GM19328 (cell line): ENCODE data around the gene FNTB.

Experiments used
- ATAC-seq: cut with Tn5 transposase; IDR thresholded peaks from one replicate; pipeline ENCODE4 v1.9.1; 2021; ENCODE audit warnings: mild to moderate bottlenecking, moderate library complexity; ENCODE audit not compliant: unreplicated experiment

Gene FNTB

GRCh38 chr14:65044596-65044959 lies 57.9 kb downstream of the FNTB start:
- no peak for ATAC-seq

- no peak for ATAC-seq
Observed at GRCh38 chr14:65045006-65045405, 58.3 kb downstream of the FNTB start.

GRCh38 chr14:65045709-65046108 lies 59.0 kb downstream of the FNTB start:
- ATAC-seq: no peak

- no peak for ATAC-seq
Observed at GRCh38 chr14:65052832-65053231, 66.1 kb downstream of the FNTB start.

- no peak for ATAC-seq
Observed at GRCh38 chr14:65053466-65053865, 66.8 kb downstream of the FNTB start.

GRCh38 chr14:65054471-65055085 lies 67.9 kb downstream of the FNTB start:
- ATAC-seq: no peak

- no peak for ATAC-seq
Observed at GRCh38 chr14:65057695-65058094, 71.0 kb downstream of the FNTB start.

GRCh38 chr14:65062096-65063075 lies 75.7 kb downstream of the FNTB start:
- ATAC-seq: no peak

GRCh38 chr14:65065719-65066118 lies 79.0 kb downstream of the FNTB start:
- ATAC-seq: no peak

GRCh38 chr14:65069874-65070413 lies 83.2 kb downstream of the FNTB start:
- no peak for ATAC-seq

GRCh38 chr14:65070471-65070976 lies 83.8 kb downstream of the FNTB start:
- ATAC-seq: no peak

- no peak for ATAC-seq
Observed at GRCh38 chr14:65071544-65071943, 84.8 kb downstream of the FNTB start.

- ATAC-seq: no peak
Observed at GRCh38 chr14:65072256-65072655, 85.6 kb downstream of the FNTB start.

GRCh38 chr14:65072937-65073336 lies 86.2 kb downstream of the FNTB start:
- ATAC-seq: no peak

GRCh38 chr14:65073605-65074201 lies 87.0 kb downstream of the FNTB start:
- no peak for ATAC-seq

- no peak for ATAC-seq
Observed at GRCh38 chr14:65074449-65075150, 87.9 kb downstream of the FNTB start.

- no peak for ATAC-seq
Observed at GRCh38 chr14:65075628-65076325, 89.1 kb downstream of the FNTB start.

- no peak for ATAC-seq
Observed at GRCh38 chr14:65077318-65077717, 90.6 kb downstream of the FNTB start.

GRCh38 chr14:65079201-65079600 lies 92.5 kb downstream of the FNTB start:
- ATAC-seq: no peak

GRCh38 chr14:65079768-65080167 lies 93.1 kb downstream of the FNTB start:
- no peak for ATAC-seq
